Embryonic facial prominence (tissue), 1 donor: Measurements from ENCODE around the gene AFF1.

ENCODE experiments used
- DNase-seq: peaks from one replicate; pipeline ENCODE4 v3.0.0-alpha.2; 2016; ENCODE audit errors: extremely low spot score

Gene AFF1

GRCh38 chr4:86921608-86922252, 13.1 kb upstream of the AFF1 start:
- DNase-seq: no peak

DNA sequence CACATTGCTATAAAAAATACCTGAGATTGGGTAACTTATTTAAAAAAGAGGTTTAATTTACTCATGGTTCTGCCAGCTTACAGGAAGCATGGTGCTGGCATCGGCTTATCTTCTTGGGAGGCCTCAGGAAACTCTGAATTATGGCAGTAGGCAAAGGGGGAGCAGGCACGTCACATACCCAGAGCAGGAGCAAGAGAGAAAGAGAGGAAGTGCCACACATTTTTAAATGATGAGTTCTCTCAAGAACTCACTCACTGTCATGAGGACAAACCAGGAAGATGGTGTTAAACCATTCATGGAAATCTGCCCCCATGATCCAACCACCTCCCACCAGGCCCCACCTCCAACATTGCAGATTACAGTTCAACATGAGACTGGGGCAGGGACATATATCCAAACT, 10.0 kb upstream of the AFF1 start:
- DNase-seq: no peak

DNA sequence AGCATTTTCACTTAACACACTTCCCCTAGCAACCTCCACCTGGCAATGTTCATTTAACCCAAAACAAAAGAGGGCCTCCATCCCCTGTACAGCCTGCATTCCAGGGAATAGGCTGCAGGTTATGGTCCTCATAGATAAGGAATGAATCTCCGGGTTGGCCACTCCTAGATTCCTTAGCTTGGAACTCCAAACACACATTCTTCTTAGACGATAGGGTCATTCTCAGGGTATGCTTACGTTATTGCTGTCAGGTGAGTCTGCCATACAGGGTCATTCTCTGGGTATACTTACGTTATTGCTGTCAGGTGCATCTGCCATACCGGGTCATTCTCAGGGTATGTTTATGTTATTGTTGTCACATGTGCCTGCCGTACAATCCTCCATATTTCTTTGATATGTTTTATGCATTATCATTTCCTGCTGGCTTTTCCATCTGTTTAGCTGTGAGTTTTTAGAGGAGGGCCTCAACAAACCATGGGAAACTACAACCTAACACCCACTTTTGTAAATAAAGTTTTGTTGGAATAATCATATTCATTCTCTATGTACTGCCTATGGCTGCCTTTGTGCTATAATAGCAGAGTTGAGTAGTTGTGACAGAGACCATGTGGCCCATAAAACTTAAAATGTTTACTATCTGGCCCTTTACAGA, 8.2 kb upstream of the AFF1 start:
- no peak for DNase-seq

DNA sequence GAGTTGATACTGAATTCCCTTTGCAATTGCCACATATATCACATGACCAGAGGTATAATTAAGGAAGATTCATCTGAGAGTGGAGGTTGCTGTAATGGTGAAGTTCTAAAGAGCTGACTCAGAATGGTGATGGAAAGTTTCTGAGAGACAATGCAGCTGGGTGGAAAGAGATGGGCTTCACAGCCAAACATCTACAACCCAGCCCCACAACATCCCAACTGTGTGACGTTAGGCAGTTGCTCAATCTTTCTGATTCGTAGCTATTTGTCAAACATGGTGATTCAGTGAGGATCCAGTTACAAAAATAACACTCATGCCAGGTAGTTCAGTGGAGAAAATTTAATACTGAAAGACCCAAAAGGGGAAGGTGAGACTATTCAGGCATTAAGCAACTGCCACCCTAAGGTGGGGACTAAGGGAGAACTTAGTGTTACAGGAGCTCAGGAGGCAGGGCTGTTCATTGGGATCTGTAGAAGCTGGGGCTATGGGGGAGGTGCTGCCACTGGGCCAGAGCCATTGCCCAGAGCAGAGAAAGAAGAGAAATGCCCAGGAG, 6.9 kb upstream of the AFF1 start:
- DNase-seq: no peak

DNA sequence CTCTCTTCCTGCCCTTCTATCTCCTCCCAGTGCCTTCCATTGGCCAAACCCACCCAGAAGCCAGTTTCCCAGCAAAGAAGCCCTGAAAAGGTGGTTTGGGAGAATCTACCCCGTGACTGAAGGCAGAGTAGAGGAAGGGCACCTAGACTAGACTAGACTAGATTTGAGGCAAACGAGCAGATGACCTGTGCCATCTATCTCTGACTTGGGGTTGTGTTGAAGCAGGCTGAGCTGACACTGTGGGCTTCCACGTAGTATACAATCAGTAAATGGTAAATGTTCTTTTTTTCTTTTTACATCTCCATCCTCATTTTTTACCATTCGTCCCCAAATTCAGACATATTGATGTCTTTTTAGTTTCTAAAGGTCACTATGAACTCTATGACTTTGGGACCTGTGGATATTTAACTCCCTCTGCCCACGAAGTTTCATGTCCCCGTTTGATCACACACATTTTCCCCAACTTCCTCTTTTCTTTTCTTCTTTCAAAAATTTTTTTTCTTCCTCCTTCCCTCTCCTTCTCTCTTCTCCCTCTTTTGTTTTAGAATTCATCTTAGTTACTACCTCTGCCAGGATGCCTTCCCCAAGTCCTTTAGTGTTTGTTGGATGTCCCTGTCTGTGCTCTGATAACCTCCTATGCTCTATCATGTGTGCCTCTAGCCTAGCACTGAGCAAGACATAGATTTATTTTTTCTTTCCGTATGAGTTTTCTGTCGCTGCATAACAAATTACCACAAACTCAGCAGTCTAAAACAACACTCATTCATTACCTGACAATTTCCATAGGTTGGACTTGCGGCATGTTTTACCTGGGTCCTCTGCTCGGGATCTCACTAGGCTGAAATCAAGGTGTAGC, 6.2 kb upstream of the AFF1 start:
- no peak for DNase-seq

DNA sequence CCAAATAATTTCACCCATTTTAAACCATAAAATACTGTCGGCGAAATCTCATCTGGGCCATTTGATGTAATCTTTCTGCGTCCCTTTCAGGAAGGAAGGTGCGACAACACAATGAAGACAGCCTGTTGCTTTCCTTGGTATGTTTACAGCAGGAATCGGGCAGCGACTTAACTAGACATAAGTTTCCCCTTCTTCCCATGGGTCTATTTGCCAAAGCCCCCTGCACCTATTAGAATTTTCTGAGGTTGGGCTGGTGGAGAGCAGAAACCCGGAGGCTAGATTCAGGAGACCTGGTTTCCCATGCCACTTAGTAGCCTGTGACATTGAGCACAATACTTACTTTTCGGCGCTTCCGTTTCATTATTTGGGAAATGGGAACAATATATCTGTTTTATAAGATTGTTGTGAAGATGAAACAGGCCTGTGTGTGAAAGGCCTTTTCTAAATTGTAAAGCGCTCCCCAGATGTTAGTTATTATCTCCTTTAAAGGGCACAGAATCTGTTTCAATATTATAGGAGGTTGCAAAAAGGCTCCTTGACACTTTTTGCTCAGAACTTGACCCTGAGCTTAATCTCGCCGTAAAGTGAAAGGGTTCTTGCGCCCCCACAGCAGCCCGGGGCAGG, 552 bp upstream of the AFF1 start:
- peak; percentile 19 for DNase-seq

DNA sequence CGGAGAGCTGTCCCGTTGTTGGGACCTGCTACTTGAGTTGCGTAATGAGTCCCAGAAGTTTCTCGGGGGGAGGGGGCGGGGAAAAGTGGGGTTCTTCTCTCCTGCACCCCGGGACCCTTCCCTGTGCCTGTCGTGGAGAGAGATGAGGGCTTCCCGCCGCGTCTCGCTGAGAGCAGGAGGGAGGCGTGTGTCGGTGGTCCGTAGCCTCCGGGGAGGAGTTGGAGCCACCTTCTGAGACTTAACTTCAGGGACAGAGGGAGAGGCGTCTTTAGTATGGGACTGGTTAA, 698 bp downstream of the AFF1 start:
- DNase-seq: no peak

DNA sequence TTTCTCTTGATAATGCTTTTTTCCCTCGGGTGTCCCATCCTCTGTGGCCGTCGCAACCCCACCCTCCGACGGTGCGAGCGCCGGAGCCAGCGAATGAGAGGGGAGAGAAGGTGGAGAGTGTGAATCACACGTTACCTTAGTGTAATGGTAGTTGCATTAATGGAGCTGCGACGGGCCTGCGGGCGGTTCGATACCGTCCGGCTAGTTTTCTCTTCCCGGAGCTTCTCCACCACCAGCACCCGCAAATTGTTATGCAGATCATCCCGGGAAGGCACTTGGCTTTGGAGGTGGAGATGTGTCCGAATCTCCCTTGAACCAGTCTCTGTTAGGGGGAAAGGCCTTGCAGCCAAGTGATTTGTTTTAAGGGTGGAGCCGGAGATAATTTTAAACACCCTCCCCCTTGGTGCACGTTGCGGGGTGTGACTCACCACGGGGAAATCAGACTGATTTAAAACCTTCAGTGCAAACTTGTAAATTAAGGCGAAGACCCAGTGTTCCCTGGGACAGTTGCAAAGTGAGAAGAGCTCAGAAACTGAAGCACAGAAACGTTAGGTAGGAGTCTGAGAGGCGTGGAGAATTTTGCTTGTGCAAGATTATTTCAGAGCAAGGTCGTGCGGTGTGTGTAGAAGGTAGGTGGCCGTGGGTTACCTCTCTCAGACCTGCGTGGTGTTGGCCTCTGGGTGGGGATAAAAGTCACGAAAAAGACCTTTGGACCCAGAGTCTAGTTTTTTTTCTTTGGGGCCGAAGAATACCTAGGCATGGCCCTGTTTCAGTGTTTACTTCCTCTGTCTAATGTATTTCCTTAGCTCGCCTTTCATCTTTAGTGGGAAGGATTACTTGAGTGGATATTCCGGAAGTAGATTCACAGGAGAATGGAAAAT, 1.3 kb downstream of the AFF1 start:
- no peak for DNase-seq

GRCh38 chr4:86938771-86939520, 4.1 kb downstream of the AFF1 start:
- no peak for DNase-seq

DNA sequence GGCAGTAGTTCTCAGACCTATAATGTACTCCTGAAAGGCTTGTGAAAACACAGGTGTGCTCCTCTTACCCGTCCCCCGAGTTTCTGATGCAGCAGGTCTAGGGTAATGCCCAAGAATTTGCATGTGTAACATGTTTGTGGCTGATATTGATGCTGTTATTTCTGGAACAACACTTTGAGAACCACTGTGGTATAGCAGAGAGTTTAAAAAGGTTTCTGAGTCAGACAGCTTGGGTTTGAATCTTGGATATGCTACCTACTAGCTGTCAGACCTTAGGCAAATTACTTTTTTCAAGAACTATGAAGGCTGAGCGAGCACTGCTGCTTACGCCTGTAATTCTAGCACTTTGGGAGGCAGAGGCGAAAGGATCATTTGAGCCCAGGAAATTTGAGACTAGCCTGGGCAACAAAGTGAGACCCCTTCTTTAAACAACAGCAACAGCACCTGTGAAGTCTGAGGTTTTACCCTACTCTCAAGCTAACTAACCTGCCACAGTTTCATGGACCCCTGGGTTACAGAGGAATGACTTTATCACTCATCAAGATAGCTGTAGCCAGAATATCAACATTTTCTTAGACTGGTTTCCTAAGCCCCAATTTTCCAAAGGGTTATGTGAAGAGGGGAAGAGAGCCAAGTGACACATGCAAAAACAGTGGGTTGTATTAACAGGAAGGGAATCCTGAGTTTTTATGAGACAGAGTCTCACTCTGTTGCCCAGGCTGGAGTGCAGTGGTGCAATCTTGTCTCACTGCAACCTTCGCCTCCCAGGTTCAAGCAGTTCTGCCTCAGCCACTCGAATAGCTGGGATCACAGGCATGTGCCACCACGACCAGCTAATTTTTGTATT, 5.1 kb downstream of the AFF1 start:
- DNase-seq: no peak

DNA sequence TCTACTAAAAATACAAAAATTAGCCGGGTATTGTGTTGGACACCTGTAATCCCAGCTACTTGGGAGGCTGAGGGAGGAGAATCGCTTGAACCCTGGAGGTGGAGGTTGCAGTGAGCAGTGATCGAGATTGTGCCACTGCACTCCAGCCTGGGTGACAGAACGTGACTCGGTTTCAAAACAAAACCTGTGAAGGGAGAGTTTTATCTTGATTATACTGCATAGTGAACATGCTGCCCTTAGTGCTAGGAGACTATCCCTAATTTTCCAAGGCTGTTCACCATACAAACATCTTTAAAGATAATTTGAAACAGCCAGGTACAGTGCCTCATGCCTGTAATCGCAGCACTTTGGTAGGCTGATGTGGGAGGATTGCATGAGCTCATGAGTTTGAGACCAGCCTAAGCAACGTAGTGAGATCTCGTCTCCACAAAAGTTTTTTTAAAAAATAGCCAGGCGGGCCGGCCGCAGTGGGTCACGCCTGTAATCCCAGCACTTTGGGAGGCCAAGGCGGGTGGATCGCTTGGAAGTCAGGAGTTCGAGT, 6.2 kb downstream of the AFF1 start:
- DNase-seq: no peak

DNA sequence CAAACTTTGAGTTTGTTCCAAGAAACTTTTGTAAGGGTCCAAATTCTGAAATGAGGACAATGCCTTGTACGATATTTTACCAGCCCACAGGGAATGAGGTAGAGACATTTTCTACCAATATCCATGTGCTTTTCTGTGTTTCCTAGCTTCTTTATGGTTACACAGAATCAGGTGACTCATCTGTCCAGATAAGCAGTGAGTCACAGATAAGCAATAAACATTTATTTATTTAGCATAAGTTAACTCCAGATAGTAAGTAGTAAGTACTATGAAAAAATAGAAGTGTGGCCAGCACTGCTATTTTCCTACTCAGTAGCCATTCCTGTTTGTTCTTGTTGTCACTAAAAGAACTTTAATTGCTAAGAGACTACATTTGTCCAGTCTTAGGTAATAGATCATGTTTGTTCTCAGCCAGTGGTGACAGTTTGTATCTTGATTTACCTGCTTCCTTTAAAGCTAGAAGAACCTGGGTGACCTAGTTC, 7.4 kb downstream of the AFF1 start:
- no peak for DNase-seq

DNA sequence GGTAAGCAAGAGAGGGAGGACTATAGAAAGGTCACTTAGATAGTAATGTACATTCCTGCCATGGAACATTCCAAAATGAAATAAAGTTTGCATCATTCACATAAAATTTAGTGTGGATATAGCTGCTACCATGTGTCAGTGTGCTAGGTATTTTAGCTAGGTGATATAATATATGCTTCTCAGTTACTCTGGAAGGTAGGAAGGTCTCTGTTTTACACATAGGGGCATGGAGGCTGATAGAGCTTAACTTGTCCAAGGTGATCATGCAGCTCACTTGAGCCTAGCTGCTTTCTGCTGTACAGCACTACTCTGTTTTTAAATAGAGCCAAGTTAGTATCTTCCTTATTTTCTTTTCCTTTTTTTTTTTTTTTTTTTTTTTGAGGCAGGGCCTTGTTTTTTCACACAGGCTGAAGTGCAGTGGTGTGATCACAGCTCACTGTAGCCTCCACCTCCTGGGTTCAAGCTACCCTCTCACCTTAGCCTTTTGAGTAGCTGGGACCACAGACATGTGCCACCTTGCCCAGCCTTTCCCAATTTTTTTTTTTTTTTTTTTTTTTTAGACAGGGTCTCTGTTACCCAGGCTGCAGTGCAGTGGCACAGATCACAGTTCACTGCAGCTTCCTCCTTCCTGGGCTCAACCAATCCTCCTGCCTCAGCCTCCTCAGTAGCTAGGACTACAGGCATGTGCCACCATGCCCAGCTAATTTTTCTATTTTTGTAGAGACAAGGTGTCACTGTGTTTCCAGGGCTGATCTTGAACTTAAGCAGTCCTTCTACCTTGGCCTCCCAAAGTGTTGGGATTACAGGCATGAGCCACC, 10.4 kb downstream of the AFF1 start:
- no peak for DNase-seq

GRCh38 chr4:86946868-86947500, 12.2 kb downstream of the AFF1 start:
- no peak for DNase-seq

GRCh38 chr4:86947501-86948120, 12.8 kb downstream of the AFF1 start:
- DNase-seq: no peak

- no peak for DNase-seq
Observed at GRCh38 chr4:86948276-86948675, 13.5 kb downstream of the AFF1 start.

DNA sequence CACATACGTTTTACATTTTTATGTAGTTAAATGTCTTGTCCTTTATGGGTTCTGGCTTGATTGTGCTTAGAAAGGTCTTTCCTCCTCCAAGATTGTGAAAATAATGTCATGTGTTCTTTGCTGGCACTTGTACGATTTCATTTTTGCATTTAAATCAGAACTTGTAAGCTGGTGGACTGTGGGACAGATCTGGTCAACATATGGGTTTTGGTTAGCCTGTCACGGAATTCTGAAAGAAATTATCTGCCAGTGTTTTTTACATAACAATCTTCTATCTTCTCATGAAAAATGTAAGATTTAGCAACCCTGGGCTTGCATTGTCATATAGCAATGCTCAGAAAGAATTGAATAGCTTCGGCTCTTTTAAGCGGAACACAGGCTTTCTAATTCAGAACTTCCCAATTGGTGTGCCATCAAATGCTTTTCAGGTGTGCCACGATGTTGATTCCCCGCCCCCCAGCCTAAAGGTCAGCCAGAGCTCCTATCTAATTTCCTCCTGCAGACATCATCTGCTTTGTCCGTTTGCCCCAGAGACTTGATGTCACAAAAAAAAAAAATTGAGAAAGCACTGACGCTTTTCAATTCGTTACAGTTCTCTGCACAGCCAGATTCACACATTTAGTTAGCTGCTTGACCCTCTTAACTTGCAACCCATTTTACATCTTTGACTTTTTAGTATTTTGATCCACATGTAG, 16.2 kb downstream of the AFF1 start:
- no peak for DNase-seq
